Effector memory CD8-positive, alpha-beta T cell (primary cell): ENCODE results near the gene GRIFIN.
A peak's percentile ranks its signal among the peaks of the same experiment; 100 is the strongest.

Source experiments
- ATAC-seq: fragments of 150-1000 bp; cut with Tn5 transposase; replicated peaks from 2 replicates; pipeline ENCODE4 v1.10.0; 2021; ENCODE audit warnings: mild to moderate bottlenecking, moderate library complexity
- DNase-seq, 3 experiments: peaks; one replicate each; pipeline ENCODE4 v3.0.0; 2021
- H3K27ac Mint-ChIP-seq, 2 donors: one replicate each; pipeline ENCODE4 v1.8.0; 2022; ENCODE audit warnings: mild to moderate bottlenecking in 2 of 2, mixed read lengths in 2 of 2, moderate library complexity in 2 of 2
- H3K27me3 Mint-ChIP-seq, 2 donors: one replicate each; pipeline ENCODE4 v1.8.0; 2022; ENCODE audit warnings: mixed read lengths in 2 of 2
- H3K36me3 Mint-ChIP-seq: one replicate; pipeline ENCODE4 v1.8.0; 2022; ENCODE audit warnings: mild to moderate bottlenecking, moderate library complexity, mixed read lengths; ENCODE audit not compliant: insufficient read depth
- H3K4me1 Mint-ChIP-seq, 2 donors: one replicate each; pipeline ENCODE4 v1.8.0; 2022; ENCODE audit warnings: low read depth in 2 of 2, mixed read lengths in 2 of 2
- H3K4me3 Mint-ChIP-seq, 2 donors: one replicate each; pipeline ENCODE4 v1.8.0; 2022; ENCODE audit warnings: mild to moderate bottlenecking in 2 of 2, mixed read lengths in 2 of 2, moderate library complexity in 2 of 2
- H3K9me3 Mint-ChIP-seq, 2 donors: one replicate each; pipeline ENCODE4 v1.8.0; 2022; ENCODE audit warnings: mixed read lengths in 2 of 2

The GRIFIN gene

GRCh38 chr7:2445898-2446555, 30.2 kb downstream of the GRIFIN start:
- Mint-ChIP-seq H3K27ac (peak overlapping the region in 1 of 2 donors; percentile 49), H3K4me3 (no peak overlapping the region), H3K27me3 (no peaks in the 10 kb centered on the region), H3K4me1 (peaks cover 12 to 13% of the 10 kb centered on the region in 2 donors), H3K9me3 (no peaks in the 10 kb centered on the region), H3K36me3 (peaks cover 16% of the 10 kb centered on the region)
- no peak for DNase-seq
- ATAC-seq, result no peak

- no peak overlapping the region for H3K4me3 Mint-ChIP-seq
These were observed 31.2 kb downstream of the GRIFIN start for GRCh38 chr7:2445047-2445446.

GRCh38 chr7:2444476-2444875, 31.7 kb downstream of the GRIFIN start:
- peaks cover 28% of the 10 kb centered on the region for H3K36me3 Mint-ChIP-seq
- H3K27ac Mint-ChIP-seq, result peak overlapping the region in 1 of 2 donors; percentile 49
- no peak for DNase-seq
- peaks cover 18 to 21% of the 10 kb centered on the region in 2 donors for H3K4me1 Mint-ChIP-seq
- no peak overlapping the region for H3K4me3 Mint-ChIP-seq
- no peaks in the 10 kb centered on the region for H3K9me3 Mint-ChIP-seq
- H3K27me3 Mint-ChIP-seq, result no peaks in the 10 kb centered on the region
- ATAC-seq, result no peak

More at GRCh38 chr7:2445047-2445446, 31.2 kb downstream of the GRIFIN start:
- no peak for DNase-seq
- no peak for ATAC-seq
- Mint-ChIP-seq H3K27ac (peak overlapping the region; percentile 49 to 53), H3K9me3 (no peaks in the 10 kb centered on the region), H3K27me3 (no peaks in the 10 kb centered on the region), H3K4me1 (peaks cover 17 to 19% of the 10 kb centered on the region in 2 donors), H3K36me3 (peaks cover 23% of the 10 kb centered on the region)

GRCh38 chr7:2443491-2443890, 32.7 kb downstream of the GRIFIN start:
- Mint-ChIP-seq H3K27me3 (no peaks in the 10 kb centered on the region), H3K27ac (no peak overlapping the region), H3K4me1 (peaks cover 17 to 21% of the 10 kb centered on the region in 2 donors), H3K4me3 (no peak overlapping the region), H3K9me3 (no peaks in the 10 kb centered on the region), H3K36me3 (peaks cover 30% of the 10 kb centered on the region)
- DNase-seq, result no peak
- no peak for ATAC-seq

- H3K4me3 Mint-ChIP-seq, result peak overlapping the region in 1 of 2 donors; percentile 23
- DNase-seq (no peak), ATAC-seq (peak; percentile 40)
- H3K4me1 Mint-ChIP-seq, result peaks cover 20 to 23% of the 10 kb centered on the region in 2 donors
- H3K27me3 Mint-ChIP-seq, result no peaks in the 10 kb centered on the region
- peak overlapping the region; percentile 33 to 84 for H3K27ac Mint-ChIP-seq
- H3K36me3 Mint-ChIP-seq, result peaks cover 28% of the 10 kb centered on the region
- no peaks in the 10 kb centered on the region for H3K9me3 Mint-ChIP-seq
These were observed 34.7 kb downstream of the GRIFIN start for GRCh38 chr7:2441430-2442058.

GRCh38 chr7:2440608-2441245, 35.5 kb downstream of the GRIFIN start:
- peaks cover 20 to 26% of the 10 kb centered on the region in 2 donors for H3K4me1 Mint-ChIP-seq
- peak overlapping the region; percentile 33 to 84 for H3K27ac Mint-ChIP-seq
- no peaks in the 10 kb centered on the region for H3K27me3 Mint-ChIP-seq
- DNase-seq (no peak), ATAC-seq (no peak)
- peak overlapping the region in 1 of 2 donors; percentile 28 for H3K4me3 Mint-ChIP-seq
- H3K9me3 Mint-ChIP-seq, result no peaks in the 10 kb centered on the region
- peaks cover 32% of the 10 kb centered on the region for H3K36me3 Mint-ChIP-seq

GRCh38 chr7:2438775-2439174, 37.4 kb downstream of the GRIFIN start:
- no peaks in the 10 kb centered on the region for H3K27me3 Mint-ChIP-seq
- H3K4me3 Mint-ChIP-seq, result no peak overlapping the region
- H3K27ac Mint-ChIP-seq, result peak overlapping the region in 1 of 2 donors; percentile 51
- no peaks in the 10 kb centered on the region for H3K9me3 Mint-ChIP-seq
- H3K4me1 Mint-ChIP-seq, result peaks cover 20 to 28% of the 10 kb centered on the region in 2 donors
- H3K36me3 Mint-ChIP-seq, result peaks cover 38% of the 10 kb centered on the region
- no peak for ATAC-seq
- DNase-seq, result no peak

- Mint-ChIP-seq H3K4me1 (peaks cover 20 to 28% of the 10 kb centered on the region in 2 donors), H3K9me3 (no peaks in the 10 kb centered on the region)
- ATAC-seq, result no peak
These were observed 38.0 kb downstream of the GRIFIN start for GRCh38 chr7:2438186-2438585.

GRCh38 chr7:2437537-2438148, 38.6 kb downstream of the GRIFIN start:
- no peak for ATAC-seq
- Mint-ChIP-seq H3K4me3 (no peak overlapping the region), H3K27ac (no peak overlapping the region)

More at GRCh38 chr7:2438186-2438585, 38.0 kb downstream of the GRIFIN start:
- H3K36me3 Mint-ChIP-seq, result peaks cover 42% of the 10 kb centered on the region
- H3K27me3 Mint-ChIP-seq, result no peaks in the 10 kb centered on the region
- no peak overlapping the region for H3K27ac Mint-ChIP-seq
- DNase-seq, result no peak
- no peak overlapping the region for H3K4me3 Mint-ChIP-seq

GRCh38 chr7:2437136-2437535, 39.1 kb downstream of the GRIFIN start:
- Mint-ChIP-seq H3K4me1 (peaks cover 17 to 27% of the 10 kb centered on the region in 2 donors), H3K27ac (peak overlapping the region in 1 of 2 donors; percentile 79), H3K27me3 (no peaks in the 10 kb centered on the region), H3K36me3 (peaks cover 50% of the 10 kb centered on the region), H3K4me3 (no peak overlapping the region), H3K9me3 (no peaks in the 10 kb centered on the region)
- no peak for DNase-seq
- no peak for ATAC-seq

More at GRCh38 chr7:2437537-2438148, 38.6 kb downstream of the GRIFIN start:
- Mint-ChIP-seq H3K27me3 (no peaks in the 10 kb centered on the region), H3K9me3 (no peaks in the 10 kb centered on the region), H3K4me1 (peaks cover 20 to 28% of the 10 kb centered on the region in 2 donors), H3K36me3 (peaks cover 45% of the 10 kb centered on the region)
- DNase-seq, result no peak

GRCh38 chr7:2436341-2437104, 39.7 kb downstream of the GRIFIN start:
- ATAC-seq (no peak), DNase-seq (no peak)
- Mint-ChIP-seq H3K27me3 (no peaks in the 10 kb centered on the region), H3K4me3 (no peak overlapping the region), H3K9me3 (no peaks in the 10 kb centered on the region), H3K27ac (peak overlapping the region in 1 of 2 donors; percentile 79), H3K4me1 (peaks cover 12 to 24% of the 10 kb centered on the region in 2 donors), H3K36me3 (peaks cover 56% of the 10 kb centered on the region)

- Mint-ChIP-seq H3K27ac (peak overlapping the region in 1 of 2 donors; percentile 79), H3K27me3 (no peaks in the 10 kb centered on the region), H3K4me3 (no peak overlapping the region), H3K36me3 (peaks cover 58% of the 10 kb centered on the region), H3K9me3 (peaks cover 3 to 7% of the 10 kb centered on the region in 2 donors), H3K4me1 (peaks cover 15 to 23% of the 10 kb centered on the region in 2 donors)
- ATAC-seq (no peak), DNase-seq (no peak)
These were observed 41.1 kb downstream of the GRIFIN start for GRCh38 chr7:2435146-2435545.
